Measurements from ENCODE around the gene BCL2L1.

The BCL2L1 gene

DNA sequence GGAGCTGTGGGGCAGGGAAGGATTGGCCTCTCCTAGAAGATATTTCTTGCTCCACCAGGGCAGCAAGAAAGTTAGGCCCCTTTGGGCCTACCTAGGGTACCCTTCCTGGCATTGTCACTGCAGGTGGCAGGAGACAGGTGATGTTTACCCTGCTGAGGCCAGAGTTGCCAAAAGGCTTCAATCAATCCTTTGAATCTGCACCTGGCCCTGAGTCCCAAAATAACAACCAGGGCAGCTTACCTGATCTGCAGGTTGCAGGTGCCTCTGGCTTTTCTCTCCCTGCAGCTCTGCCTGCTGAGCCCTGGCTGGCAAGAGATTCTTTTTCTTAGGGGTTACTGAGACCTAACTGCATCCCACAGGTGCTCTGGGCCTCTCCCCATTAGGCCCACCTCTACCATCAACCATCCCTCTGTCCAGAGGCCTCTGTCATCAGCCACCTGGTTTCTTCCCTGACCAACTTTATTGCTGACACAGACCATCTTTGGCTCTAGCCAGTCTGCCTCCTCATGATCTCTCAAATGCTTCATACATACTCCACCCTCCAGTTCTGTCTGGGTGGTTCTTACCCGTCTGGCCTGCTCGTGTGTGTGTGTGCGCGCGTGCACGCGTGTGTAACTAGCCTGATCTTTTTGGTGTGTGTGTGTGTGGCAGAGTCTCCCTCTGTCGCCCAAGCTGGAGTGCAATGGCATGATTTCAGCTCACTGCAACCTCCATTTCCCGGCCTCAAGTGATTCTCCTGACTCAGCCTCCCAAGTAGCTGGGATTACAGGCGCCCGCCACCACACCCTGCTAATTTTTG is 13.7 kb downstream of the BCL2L1 start:
- no peak for DNase-seq

DNA sequence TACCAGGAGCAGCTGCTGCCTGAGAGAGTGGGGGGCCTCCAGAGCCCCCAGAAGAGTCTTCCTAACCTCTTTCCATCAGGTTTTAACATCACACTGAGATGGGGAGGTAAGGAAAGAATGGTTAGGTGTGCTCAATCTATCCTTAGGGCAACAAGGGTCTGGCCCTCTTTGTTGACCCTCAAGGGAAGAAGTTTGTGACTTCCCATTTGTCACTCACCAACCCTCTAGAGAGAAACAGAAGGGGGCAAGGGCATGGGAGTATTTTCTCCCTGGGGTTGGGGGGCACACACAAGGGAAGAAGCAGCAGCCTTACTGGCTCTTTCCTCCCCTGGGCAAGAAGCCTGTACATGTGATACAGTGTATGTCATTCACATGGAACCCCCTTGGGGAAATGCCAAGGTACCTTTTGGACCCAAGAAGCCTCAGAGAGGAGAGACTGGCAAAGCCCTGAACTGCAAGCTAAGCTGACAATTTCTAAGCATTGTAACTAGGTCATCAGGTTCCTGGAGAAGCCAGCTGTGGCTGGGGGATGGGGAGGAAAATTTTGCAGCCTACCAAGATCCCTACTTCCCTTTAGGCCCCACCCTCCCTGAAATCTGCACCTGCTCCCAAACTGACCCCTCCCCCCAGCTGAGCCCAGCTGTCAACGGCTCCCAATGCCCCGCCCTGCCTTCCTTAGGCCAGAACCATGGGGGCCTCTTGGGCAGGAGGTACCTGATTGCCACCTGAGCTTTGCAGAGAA is 14.5 kb downstream of the BCL2L1 start:
- no peak for DNase-seq

DNA sequence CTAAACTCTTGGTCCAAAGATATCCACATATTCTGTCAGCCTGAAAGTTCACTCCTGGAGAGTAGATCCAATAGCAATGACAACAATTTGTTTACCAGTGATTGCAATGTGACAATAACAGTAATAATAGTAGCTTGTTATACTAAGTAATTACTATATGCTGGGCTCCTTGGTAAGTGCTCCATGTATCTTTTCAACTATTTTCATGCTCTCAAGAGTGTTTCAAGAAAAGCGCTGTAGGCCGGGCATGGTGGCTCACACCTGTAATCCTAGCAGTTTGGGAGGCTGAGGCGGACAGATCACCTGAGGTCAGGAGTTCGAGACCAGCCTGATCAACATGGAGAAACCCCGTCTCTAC is 15.4 kb downstream of the BCL2L1 start:
- no peak for DNase-seq

DNA sequence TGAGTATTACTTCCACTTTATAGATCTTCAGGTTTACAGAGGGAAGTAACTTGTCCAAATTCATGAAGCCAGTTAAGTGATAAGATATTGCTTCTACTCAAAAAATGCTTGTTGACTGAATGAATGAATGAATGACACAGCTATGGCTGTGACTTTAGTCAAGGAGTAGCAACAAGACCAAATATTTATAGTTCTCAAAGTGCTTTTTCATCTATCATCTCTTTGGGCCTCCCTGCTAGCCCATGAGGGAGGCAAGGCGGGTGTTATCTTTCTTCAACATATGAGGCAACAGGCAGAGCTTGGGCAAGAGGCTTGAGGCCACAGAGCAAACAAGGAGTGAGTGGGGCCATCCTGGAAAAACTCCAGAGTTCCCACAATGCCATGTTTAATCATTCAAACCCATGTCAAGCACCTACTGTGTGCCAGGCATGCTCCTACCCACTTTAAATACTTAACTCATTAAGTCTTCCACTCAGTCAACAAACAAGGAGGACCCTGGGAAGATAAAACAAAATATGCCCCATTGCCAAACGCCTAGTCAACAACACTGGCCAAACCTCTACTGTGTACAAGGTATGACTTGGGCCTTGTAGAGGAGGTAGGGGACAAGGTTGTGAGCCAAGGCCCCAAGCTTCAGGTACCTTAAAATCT is 15.9 kb downstream of the BCL2L1 start:
- no peak for DNase-seq

DNA sequence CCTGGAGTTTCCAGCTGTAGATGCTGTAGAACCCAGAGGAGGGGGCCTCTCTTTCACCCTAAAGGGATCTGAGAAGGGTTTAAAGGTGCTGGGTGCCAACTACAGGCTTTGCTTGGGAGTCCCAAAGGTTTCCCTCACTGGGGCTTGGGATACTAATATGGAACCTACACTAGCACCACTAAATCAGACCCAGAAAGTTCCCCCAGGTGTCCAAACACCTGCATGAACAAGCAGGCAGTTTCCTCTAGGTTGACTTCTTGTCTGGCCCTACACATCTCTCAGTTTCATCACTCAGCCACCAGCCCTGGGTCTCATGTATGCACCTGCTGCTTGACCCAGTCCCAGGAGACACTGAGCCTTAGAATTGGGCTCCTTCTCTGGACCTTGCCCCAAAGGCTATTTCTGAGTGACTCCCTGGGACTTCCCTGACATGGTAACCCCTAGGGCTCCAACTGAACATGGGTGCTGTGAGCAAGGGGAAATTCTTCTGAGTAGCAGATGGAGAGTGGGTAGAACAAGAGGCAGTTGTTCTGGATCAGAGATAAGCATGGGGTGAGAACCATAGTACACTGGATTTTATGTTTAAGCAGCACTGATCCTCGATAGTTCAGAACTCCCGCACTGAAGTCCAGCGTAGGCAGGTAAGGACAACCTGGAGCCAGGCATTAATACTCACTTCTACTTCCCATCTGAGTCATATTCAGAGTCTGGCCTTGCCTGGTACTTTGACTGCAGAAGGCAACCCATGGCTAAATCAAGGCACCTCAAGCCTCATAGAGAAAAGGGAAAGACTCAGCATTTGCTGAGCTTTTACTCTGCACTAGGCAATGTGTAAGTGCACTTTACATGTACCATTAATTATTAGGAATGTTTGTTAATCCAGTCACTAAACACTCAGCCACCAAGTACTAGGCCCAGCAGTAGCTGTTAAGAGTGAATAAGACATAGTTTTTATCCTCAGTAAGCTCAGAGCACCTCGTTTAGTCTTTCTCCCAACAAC is 16.8 kb downstream of the BCL2L1 start:
- DNase-seq, result no peak

DNA sequence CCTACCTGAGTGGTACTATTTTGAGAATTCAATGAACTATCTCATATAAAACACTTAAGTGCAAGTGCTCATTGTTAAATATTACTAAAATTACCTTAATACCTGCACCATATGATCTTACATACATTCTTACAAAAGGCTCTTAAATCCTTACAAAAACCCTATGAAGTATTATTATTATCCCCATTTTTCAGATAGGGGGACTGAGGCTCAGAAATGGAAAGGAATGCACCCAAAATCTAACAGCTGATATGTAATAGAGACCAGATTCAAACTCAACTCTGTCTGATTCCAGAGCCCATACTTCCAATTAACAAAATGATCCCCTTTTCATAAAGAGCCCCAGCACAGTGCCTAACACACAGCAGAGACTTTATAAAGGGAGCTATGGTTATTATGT is 17.5 kb downstream of the BCL2L1 start:
- DNase-seq, result no peak

DNA sequence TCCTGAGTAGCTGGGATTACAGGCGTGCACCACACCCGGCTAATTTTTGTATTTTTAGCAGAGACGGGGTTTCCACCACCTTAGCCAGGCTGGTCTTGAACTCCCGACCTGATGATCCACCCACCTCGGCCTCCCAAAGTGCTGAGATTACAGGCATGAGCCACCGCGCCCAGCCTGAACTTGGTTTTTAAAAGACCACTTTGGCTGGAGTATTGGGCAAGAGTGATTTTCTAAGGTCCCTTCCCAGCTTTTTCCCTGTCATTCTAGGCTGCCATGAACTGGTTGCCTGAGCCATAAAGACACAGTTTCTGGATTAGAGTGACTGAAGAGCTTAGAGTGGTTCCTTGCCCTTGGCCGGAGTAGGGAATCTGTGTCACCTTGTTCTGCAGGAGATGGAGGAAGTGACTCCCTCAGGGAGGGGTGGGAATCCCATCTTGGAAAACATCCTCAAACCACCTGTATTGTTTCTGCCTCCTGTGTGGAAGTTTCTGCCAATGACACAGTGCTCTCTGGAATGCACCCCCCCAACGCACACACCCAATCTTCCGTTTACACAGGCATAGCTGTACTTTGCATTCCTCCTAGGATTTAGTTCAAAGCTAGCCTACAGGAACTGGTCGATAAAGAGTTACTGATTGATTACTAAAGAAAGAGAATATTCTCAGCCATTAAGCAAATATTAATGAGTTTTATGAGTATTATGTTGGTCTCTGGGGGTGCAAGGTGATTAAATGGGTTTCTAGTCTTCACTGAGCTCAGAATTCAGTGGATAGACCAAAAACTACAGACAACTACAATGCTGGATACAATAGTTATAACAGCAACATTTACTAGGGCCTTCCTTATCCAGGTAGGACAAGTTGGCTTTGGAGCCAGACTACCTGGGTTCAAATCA is 18.2 kb downstream of the BCL2L1 start:
- DNase-seq, result no peak

DNA sequence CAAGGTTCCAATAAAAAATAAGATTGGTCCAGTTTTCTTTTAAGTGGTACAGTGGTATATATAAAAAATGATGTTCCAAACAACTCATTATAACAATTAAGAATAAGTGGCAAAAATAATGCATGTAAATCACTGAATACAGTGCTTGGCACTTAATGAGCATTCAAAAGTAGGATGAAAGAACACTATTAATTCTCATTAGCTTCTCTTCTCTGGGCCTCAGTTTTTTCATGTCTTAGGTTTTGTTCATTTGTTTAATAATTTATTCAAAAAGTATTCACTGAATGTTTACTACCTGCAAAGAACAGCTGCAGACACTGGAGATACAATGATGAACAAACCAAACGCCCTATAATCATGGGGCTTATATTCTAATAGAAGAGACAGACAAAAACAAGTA is 21.1 kb downstream of the BCL2L1 start:
- DNase-seq, result no peak

DNA sequence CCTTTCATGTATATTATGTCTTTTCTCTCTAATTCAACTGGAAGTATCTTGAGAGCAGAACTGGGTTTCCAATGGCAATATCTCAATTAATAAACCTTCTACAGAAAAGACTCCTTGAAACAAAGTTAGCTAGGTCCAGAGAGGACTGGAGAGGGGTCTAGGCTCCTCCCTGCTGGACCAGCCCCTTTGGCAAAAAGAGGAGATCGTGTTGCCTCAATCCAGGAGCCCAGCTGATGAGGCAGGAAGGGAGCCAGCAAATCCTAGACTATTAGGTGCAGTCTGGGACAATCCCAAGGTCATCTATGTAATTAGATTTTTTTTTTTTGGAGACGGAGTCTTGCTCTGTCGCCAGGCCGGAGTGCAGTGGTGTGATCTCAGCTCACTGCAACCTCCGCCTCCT is 21.9 kb downstream of the BCL2L1 start:
- no peak for DNase-seq

DNA sequence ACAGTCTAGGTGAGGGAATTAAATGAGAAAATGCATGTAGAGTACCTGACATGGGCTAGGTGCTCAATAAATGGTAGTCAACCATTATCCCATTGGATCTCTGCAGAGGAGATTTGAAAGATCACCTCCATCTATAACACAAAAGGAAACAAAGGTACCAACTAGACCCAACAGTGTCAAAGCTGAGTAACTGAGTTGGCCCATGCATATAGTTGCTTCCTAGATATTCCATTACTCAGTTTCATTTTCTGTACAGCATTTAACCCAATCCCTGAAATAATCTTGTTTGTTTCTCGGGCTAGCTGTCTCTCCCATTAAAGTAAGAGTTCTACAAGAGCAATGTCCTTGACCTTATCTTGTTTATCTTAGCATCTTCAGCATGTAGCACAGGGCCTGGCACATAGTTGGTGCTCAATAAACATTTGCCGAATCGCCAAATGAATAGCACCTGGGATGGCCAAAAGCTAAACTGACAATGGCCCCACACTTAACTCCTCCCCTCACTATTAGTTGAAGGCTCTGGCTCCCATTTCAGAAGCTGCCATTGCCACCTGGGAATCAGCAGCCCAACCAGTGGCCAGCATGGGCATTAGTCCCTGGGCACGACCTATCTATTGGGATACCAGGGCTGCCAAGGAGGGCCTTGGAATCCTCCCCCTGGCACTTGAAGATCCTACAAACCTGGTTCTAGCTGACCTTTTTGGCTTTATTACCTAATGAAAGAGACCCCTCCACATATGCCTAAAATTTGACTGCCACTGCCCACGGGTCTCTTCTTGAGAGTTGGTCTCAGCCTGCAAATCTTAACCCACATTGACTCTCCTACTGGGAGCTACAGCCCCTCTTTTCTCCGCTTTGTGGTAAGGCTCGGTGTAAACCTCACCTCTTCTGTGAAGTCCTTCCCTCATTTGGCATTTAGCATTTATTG is 22.6 kb downstream of the BCL2L1 start:
- no peak for DNase-seq

DNA sequence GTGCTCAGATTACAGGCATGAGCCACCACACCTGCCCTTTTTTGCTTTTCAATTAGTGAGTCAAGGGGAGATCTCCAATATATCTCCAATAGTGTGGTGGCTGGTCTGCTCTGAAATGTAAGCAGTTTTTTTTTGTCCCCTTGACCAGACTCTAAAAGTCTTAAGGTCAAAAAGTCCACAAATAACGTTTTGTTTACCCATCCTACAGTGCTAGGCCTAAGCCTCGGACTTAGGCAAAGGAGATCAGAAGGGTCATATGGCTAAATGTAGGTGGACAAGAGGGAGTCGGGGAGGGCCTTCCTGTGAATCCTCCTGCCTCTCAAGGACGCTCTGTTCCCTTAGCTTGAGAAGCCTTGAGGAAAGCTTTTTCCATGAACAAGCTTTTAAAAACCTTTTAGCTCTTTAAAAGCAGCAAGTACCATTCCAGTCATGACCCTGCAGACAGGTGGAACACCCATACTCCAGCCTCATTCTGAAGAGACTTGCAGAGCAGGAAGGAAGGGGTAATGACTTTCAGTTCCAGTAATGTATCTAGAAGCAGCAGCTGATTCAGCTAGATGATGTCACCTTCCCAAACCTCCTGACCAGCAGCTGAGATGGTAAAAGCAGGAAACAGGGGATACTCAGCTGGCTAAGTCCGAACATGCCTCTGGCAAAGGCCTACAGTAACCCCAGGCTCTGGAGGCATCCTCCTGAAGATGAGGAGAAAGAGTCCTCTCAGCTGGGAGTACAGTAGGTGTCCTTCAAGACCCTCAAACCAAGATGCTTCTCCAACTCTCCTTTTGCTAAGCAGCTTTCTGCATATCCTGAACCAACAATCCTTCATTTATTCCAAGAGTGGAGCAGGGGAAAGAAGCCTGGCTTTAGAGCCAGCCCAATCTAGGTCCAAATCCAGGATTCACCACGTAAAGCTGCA is 23.6 kb downstream of the BCL2L1 start:
- DNase-seq, result peak in 1 of 2 donors; percentile 30

DNA sequence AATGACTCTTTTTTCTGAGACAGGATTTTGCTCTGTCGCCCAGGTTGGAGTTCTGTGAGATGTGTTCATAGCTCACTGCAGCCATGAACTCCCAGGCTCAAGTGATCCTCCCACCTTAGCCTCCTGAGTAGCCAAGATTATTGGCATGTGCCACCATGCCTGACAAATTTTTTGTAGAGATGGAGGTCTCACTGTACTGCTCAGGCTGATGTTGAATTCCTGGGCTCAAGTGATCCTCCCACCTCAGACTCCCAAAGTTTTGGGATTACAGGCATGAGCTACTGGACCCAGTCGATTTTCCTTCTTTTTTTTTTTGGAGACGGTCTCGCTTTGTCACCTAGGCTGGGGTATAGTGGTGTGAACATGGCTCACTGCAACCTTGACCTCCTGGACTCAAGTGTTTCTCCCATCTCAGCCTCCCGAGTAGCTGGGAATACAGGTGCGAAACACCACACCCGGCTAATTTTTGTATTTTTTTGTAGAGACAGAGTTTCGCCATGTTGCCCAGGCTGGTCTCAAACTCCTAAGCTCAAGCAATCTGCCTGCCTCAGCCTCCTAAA is 24.3 kb downstream of the BCL2L1 start:
- DNase-seq, result no peak

DNA sequence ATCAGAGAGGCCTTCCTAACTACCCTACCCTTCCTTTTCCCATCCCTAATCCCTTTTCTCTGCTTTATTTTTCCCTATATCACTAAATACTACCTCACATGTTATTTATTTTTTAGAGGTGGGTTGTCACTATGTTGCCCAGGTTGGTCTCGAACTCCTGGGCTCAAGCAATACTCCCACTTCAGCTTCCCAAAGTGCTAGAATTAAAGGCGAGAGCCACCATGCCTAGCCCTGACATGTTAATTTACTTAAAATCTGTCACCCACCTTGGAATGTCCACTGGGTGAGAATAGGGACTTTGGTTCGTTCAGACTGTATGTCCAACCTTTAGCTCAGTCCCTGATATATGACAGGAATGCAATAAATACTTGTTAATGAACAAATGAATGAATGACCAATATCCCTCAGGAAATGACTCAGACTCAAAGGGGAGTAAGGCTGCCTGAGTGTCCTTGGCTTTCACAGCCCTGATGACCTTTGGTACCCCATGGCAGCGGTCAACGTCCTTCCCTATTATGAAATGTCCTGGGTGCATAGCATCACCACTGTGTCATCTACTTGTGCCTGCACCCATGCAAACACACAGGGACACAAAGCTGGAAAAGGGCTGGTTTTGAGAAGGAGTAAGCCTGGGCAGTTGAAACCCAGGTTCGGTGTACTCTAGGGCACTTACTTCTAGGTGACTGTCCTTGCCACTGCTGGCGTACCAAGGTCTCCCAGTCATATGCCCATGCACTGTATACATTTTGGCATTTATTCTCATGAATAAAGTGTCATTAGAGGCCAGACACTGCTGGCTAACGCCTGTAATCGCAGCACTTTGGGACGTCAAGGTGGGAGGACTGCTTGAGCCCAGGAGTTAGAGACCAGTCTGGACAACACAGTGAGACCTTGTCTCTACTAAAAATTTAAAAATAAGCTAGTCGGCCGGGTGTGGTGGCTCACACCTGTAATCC is 26.5 kb downstream of the BCL2L1 start:
- DNase-seq, result no peak

DNA sequence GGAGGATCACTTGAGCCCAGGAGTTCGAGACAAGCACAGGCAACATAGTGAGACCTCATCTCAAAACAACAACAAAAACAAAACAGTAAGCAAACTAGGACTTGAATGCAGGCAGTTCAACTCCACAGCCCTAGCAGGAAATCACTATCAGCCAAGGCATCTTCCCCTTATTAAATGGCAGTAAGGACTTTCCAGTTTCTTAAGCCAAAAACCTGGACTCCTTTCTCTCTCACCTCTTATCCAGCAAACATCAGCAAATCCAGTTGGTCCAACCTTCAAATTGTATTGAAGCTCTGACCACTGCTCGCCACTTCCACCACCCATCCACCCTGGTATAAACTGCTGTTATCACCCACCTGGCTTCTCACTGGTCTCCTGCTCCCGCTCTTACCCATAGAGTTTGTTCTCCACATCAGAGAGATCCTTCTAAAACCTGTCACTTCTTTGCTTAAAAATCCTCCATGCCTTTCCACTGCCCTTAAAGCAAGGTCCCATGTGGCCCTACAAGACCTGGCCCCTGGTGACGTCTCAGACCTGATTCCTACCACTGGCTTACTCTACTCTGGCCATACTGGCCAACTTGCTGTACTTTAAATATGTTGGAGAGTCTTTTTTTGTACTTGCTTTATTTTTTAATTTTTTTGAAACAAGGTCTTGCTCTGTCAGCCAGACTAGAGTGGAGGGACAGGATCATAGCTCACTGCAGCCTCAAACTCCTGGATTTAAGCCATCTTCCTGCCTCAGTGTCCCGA is 27.6 kb downstream of the BCL2L1 start:
- no peak for DNase-seq

DNA sequence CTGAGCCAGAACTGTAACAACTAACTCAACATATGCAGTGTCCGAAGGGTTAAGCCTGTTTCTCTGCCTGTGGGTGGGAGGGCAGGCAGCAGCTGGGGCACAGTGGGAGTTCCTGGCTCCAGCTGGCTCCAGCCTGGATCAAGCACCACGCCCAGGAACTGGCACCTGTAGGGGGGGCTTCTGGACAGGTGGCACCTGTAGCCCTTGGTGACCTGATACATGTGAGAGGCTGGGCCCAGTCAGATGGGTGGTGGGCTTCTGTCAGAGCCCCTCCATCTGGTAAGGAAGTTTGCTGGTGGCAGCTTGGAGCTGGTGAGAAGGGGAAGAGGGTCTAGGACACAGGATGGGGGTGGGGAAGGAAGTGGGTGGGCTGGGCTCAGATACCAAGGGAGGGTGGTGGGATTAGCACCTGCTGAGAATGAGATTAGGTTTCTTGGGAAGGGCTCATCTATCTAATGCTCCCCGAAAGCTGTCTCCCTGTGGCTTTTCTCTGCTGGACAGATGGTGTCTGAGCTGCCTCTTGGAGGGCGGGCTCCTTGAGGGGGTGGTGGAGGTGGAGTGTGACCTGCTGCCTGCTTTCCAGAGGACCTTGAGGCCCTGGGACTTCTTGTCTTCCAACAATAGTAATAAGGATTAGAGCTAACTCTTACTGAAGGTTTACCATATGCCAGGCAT is 28.5 kb downstream of the BCL2L1 start:
- no peak for DNase-seq

DNA sequence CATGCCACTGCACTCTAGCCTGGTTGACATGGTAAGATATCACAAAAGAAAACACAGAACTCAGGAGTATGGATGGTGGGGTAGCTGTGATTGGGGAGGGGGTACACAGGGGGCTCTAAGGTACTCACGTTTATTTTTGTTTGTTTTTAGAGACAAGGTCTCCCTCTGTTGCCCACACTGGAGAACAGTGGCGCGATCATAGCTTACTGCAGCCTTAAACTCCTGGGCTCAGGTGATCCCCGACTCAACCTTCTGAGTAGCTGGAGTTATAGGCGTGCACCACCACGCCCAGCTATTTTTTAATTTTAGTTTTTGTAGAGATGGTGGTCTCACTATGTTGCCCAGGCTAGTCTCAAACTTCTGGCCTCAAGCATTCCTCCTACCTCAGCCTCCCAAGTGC is 29.3 kb downstream of the BCL2L1 start:
- no peak for DNase-seq
